HepG2 (cell line): Measurements from ENCODE around the gene FOLR1. TPM values are rescaled to one million over a fixed set of nuclear protein-coding genes. Genes with fewer than 3 reads are reported as not detected.

Experiments
- ATAC-seq: fragments of 200-7000 bp; cut with Tn5 transposase; 3 replicates; pipeline ENCODE4 v1.9.1; 2020; ENCODE audit warnings: mild to moderate bottlenecking, moderate library complexity
- BruUV-seq: library from RNA; stranded (reverse); fragments of 400-500 nt; replicated peaks from 2 replicates; lab custom pipeline; 2021; lab: Mats Ljungman, UMichigan
- CTCF ChIA-PET: fragments of 300-600 bp; formaldehyde crosslinking; extraction: SDS; loops from one replicate; lab custom pipeline; 2021; ENCODE audit warnings: low total read pairs, inconsistent platforms, low intra/inter-chr PET ratio; lab: Yijun Ruan, JAX
- POLR2A ChIA-PET: fragments of 350-600 bp; sonication (Branson Sonifier 250); formaldehyde crosslinking; loops from one replicate; lab custom pipeline; 2020; ENCODE audit warnings: antibody characterized with exemption, inconsistent platforms; lab: Yijun Ruan, JAX
- DNase-seq: peaks from one replicate; pipeline ENCODE4 v3.0.0-alpha.2; 2015; ENCODE audit warnings: low spot score
- FAIRE-seq: peaks from 3 replicates; lab custom pipeline; 2011; peaks lifted over from hg19 to GRCh38; lab: Jason Lieb, UNC
- H2AFZ ChIP-seq: one replicate; pipeline ENCODE4 v1.6.1; 2011; ENCODE audit warnings: low read length, inconsistent platforms
- H3K27ac ChIP-seq: fragments of 300-600 bp; 3 replicates; pipeline ENCODE4 v1.8.0; 2011; ENCODE audit warnings: mixed run types, mild to moderate bottlenecking, mixed read lengths, low read length, inconsistent platforms; ENCODE audit not compliant: insufficient read depth; ENCODE audit errors: extremely low read length
- H3K27me3 ChIP-seq, 2 experiments: fragments of 200-600 bp in 1 of 2; 2 replicates in 1 of 2; 3 replicates in 1 of 2; pipeline versions ENCODE4 v1.6.0 to v1.8.0; 2011; ENCODE audit warnings: low read length in 2 of 2, mild to moderate bottlenecking in 2 of 2, moderate library complexity in 2 of 2, inconsistent platforms in 1 of 2; ENCODE audit not compliant: insufficient read depth in 2 of 2, control insufficient read depth in 1 of 2
- H3K36me3 ChIP-seq, 2 experiments: fragments of 200-600 bp in 1 of 2; replicated peaks in 1 of 2; 2 replicates in 1 of 2; 3 replicates in 1 of 2; pipeline versions ENCODE4 v1.5.1 to v1.8.0; 2011; ENCODE audit warnings: low read length in 2 of 2, inconsistent platforms in 1 of 2; ENCODE audit not compliant: insufficient read depth in 2 of 2, control insufficient read depth in 1 of 2
- H3K4me1 ChIP-seq: 2 replicates; pipeline ENCODE4 v1.5.1; 2012; ENCODE audit warnings: low read length, inconsistent platforms; ENCODE audit not compliant: insufficient read depth
- H3K4me2 ChIP-seq: 2 replicates; pipeline ENCODE4 v1.6.0; 2011; ENCODE audit warnings: low read depth, low read length, inconsistent platforms
- H3K4me3 ChIP-seq, 3 experiments: fragments of 200-600 bp in 1 of 3; sonication (generic), shearing (Covaris generic) in 1 of 3; replicated peaks in 1 of 3; 2 replicates each; pipeline ENCODE4 v1.5.1; 2011 to 2016; ENCODE audit warnings: low read length in 3 of 3, inconsistent platforms in 2 of 3, low read depth in 2 of 3, mild to moderate bottlenecking in 2 of 3, control low read depth in 1 of 3, mixed read lengths in 1 of 3; ENCODE audit not compliant: insufficient read depth in 1 of 3
- H3K79me2 ChIP-seq: one replicate; pipeline ENCODE4 v1.6.1; 2011; ENCODE audit warnings: low read length, inconsistent platforms; ENCODE audit not compliant: insufficient read depth
- H3K9ac ChIP-seq: 2 replicates; pipeline ENCODE4 v1.6.0; 2011; ENCODE audit warnings: mild to moderate bottlenecking, low read depth, low read length, inconsistent platforms; ENCODE audit not compliant: insufficient read depth
- H3K9me3 ChIP-seq: 2 replicates; pipeline ENCODE4 v1.5.1; 2012; ENCODE audit warnings: mild to moderate bottlenecking, low read length
- H4K20me1 ChIP-seq: 2 replicates; pipeline ENCODE4 v1.6.0; 2011; ENCODE audit warnings: inconsistent platforms, mild to moderate bottlenecking, low read length, moderate library complexity; ENCODE audit not compliant: insufficient read depth
- AGO2 ChIP-seq: fragments of 200-400 bp; formaldehyde crosslinking; optimal IDR thresholded peaks from 2 replicates; pipeline ENCODE3; 2017; ENCODE audit warnings: mild to moderate bottlenecking, low read depth, low read length, moderate library complexity
- HES4 ChIP-seq: sonication (generic); formaldehyde crosslinking; IDR thresholded peaks from 2 replicates; pipeline ENCODE4 v1.9.0; 2021; ENCODE audit warnings: mild to moderate bottlenecking, missing genetic modification reagents, borderline replicate concordance
- PHB2 ChIP-seq: fragments of 450-650 bp; IDR thresholded peaks from 2 replicates; pipeline ENCODE4 v1.6.1; 2018; ENCODE audit not compliant: partially characterized antibody
- YEATS2 ChIP-seq: sonication (generic); formaldehyde crosslinking; IDR thresholded peaks from 2 replicates; pipeline ENCODE4 v1.4.0; 2020; ENCODE audit warnings: missing genetic modification reagents, borderline replicate concordance
- ZNF101 ChIP-seq: sonication (generic); formaldehyde crosslinking; IDR thresholded peaks from 2 replicates; pipeline ENCODE4 v1.4.0; 2020; ENCODE audit warnings: mild to moderate bottlenecking, low read depth, missing genetic modification reagents, borderline replicate concordance
- ZNF333 ChIP-seq: sonication (generic); formaldehyde crosslinking; IDR thresholded peaks from 2 replicates; pipeline ENCODE4 v1.4.0; 2020; ENCODE audit warnings: mild to moderate bottlenecking, missing genetic modification reagents, borderline replicate concordance
- WGBS: methylation state at CpG from one replicate; pipeline ENCODE4 v1.1.6; 2017; ENCODE audit warnings: low lambda C conversion rate; 5-methylcytosine and 5-hydroxymethylcytosine counted together
- in situ Hi-C: cut with HindIII; loops from 2 replicates; pipeline ENCODE4 v1.10.0; 2017; ENCODE audit warnings: low pct_unique_long_range_greater_than_20kb; ENCODE audit not compliant: extremely low pct_ligation_motif_present
- intact Hi-C: fragments of 100-400 bp; cut with micrococcal nuclease; formaldehyde crosslinking; loops from one replicate; pipeline ENCODE4 v1.10.0; 2022; ENCODE audit not compliant: unreplicated experiment
- polyA plus RNA-seq, 8 experiments: library from polyadenylated mRNA; depleted of rRNA in 3 of 8; stranded (reverse) in 7 of 8; unstranded in 1 of 8; fragments of >200 nt; fragmentation: Illumina TruSeq in 4 of 8; extraction: Trizol in 4 of 8; gene quantifications; 2 replicates each; pipeline versions ENCODE4 v1.2.1 to v1.2.3, GENCODE V29; 2011 to 2016; ENCODE audit warnings: low read depth in 4 of 8, missing spikeins in 1 of 8, mixed read lengths in 1 of 8; ENCODE audit not compliant: insufficient read depth in 1 of 8
- total RNA-seq, 5 experiments: library from RNA; depleted of rRNA; stranded (reverse); fragments of >200 nt; fragmentation: Illumina TruSeq; extraction: Trizol; gene quantifications; 2 replicates each; pipeline ENCODE4 v1.2.3, GENCODE V29; 2016; ENCODE audit warnings: low read depth in 1 of 5
- TF ChIP-seq, protein P1 (sequence below): fragments of 450-650 bp; IDR thresholded peaks from 2 replicates; pipeline ENCODE4 v1.6.1; 2017; ENCODE audit warnings: mild to moderate bottlenecking
- TF ChIP-seq, protein P2 (sequence below): sonication (generic); formaldehyde crosslinking; IDR thresholded peaks from 2 replicates; pipeline ENCODE4 v1.4.0; 2020; ENCODE audit warnings: mild to moderate bottlenecking, missing genetic modification reagents, borderline replicate concordance

Gene FOLR1
- total and polyA plus RNA-seq, 2 of the 13 experiments (the other 11 are each of a cell fraction or from before 2014, with no cell fraction given) = 0.20 TPM; not detected in 1

DNA sequence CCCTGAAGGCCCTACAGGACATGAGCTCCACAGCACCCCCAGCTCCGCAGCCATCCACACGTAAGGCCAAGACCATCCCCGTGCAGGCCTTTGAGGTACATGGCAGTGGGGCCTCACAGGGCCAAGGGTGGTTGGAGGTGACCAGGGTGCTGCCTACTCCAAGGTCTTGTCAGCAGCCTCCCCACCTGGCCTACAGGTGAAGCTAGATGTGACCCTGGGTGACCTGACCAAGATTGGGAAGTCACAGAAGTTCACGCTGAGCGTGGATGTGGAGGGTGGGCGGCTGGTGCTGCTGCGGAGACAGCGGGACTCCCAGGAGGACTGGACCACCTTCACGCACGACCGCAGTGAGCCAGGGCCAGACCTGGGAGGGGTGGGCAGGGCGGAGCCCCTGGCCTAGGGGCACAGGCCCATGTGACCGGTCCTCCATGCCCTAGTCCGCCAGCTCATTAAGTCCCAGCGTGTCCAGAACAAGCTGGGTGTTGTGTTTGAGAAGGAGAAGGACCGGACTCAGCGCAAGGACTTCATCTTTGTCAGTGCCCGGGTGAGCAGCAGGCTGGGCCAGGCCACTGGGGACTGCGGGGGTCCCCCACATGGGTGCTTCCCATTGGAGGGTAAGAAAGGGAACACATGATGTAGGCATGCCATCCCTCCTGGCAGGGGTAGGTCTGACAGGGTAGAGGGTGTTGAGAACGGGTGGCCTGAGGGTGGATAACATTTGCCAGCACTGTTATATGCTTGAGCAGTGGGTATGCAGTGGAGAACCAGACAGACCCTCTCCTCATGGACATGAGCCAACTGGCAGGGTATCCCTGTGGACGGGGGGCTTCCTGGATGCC, 38.2 kb downstream of the FOLR1 start:
- 94% methylated on average over 10 of the region's 21 CpGs for whole genome bisulfite sequencing
- Histone ChIP-seq H4K20me1 (no peaks in the 10 kb centered on the region), H3K9me3 (no peaks in the 10 kb centered on the region), H3K27me3 (no peaks in the 10 kb centered on the region), H3K27ac (no peak overlapping the region), H2AFZ (no peak overlapping the region), H3K4me1 (peaks cover 17% of the 10 kb centered on the region), H3K9ac (no peak overlapping the region), H3K4me3 (no peak overlapping the region), H3K79me2 (peaks cover 6% of the 10 kb centered on the region), H3K4me2 (no peak overlapping the region), H3K36me3 (peaks cover 16 to 56% of the 10 kb centered on the region in 2 experiments; a peak in 4 of 5 replicates)
- no peak for DNase-seq
- in situ Hi-C loops (no loop called here), intact Hi-C loops (no loop called here)
- no TSS peak for BruUV-seq
- peak; percentile 30 for TF ChIP-seq AGO2
- TF ChIP-seq YEATS2 (CRISPR knock-in tag) = no peak
- POLR2A ChIA-PET = no interaction called here
- ATAC-seq = no peak
- CTCF ChIA-PET = no interaction called here
- FAIRE-seq = no peak

DNA sequence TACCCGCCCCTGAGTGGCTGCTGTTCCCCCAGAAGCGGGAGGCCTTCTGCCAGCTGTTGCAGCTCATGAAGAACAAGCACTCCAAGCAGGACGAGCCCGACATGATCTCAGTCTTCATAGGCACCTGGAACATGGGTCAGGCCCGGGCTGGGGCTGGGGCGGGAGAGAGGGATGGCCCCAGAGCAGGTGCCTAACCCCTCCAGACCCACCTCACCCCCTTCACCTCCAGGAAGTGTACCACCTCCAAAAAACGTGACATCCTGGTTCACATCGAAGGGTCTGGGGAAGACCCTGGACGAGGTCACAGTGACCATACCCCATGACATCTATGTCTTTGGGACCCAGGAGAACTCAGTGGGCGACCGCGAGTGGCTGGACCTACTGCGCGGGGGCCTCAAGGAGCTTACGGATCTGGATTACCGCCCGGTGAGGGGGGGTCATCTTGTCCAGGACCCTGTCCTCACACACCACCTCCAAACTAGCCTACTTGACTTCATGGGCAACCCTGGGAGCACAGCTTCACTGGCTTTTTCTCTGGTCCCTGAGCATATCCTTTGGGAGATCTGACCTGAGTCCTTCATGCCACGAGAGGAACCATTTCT, 38.9 kb downstream of the FOLR1 start:
- H3K4me1 ChIP-seq = peaks cover 11% of the 10 kb centered on the region
- POLR2A ChIA-PET = no interaction called here
- intact Hi-C loops (no loop called here), in situ Hi-C loops (no loop called here)
- no peaks in the 10 kb centered on the region for H4K20me1 ChIP-seq
- no TSS peak for BruUV-seq
- ATAC-seq (no peak), FAIRE-seq (no peak), DNase-seq (no peak)
- no peaks in the 10 kb centered on the region for H3K9me3 ChIP-seq
- peaks cover 18 to 58% of the 10 kb centered on the region in 2 experiments; a peak in 4 of 5 replicates for H3K36me3 ChIP-seq
- H3K4me3 ChIP-seq = no peak overlapping the region
- no peaks in the 10 kb centered on the region for H3K79me2 ChIP-seq
- 97% methylated on average over 8 of the region's 18 CpGs for WGBS
- H3K27me3 ChIP-seq = no peaks in the 10 kb centered on the region
- H3K9ac ChIP-seq = no peak overlapping the region
- H3K4me2 ChIP-seq = no peak overlapping the region
- CTCF ChIA-PET = no interaction called here
- no peak overlapping the region for H2AFZ ChIP-seq
- no peak overlapping the region for H3K27ac ChIP-seq
- no peak for TF ChIP-seq PHB2
- TF ChIP-seq ZNF101 (CRISPR knock-in tag) = no peak
- TF ChIP-seq, protein P1, sequence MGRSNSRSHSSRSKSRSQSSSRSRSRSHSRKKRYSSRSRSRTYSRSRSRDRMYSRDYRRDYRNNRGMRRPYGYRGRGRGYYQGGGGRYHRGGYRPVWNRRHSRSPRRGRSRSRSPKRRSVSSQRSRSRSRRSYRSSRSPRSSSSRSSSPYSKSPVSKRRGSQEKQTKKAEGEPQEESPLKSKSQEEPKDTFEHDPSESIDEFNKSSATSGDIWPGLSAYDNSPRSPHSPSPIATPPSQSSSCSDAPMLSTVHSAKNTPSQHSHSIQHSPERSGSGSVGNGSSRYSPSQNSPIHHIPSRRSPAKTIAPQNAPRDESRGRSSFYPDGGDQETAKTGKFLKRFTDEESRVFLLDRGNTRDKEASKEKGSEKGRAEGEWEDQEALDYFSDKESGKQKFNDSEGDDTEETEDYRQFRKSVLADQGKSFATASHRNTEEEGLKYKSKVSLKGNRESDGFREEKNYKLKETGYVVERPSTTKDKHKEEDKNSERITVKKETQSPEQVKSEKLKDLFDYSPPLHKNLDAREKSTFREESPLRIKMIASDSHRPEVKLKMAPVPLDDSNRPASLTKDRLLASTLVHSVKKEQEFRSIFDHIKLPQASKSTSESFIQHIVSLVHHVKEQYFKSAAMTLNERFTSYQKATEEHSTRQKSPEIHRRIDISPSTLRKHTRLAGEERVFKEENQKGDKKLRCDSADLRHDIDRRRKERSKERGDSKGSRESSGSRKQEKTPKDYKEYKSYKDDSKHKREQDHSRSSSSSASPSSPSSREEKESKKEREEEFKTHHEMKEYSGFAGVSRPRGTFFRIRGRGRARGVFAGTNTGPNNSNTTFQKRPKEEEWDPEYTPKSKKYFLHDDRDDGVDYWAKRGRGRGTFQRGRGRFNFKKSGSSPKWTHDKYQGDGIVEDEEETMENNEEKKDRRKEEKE = no peak
- no peak for TF ChIP-seq HES4 (CRISPR knock-in tag)
- TF ChIP-seq, protein P2, sequence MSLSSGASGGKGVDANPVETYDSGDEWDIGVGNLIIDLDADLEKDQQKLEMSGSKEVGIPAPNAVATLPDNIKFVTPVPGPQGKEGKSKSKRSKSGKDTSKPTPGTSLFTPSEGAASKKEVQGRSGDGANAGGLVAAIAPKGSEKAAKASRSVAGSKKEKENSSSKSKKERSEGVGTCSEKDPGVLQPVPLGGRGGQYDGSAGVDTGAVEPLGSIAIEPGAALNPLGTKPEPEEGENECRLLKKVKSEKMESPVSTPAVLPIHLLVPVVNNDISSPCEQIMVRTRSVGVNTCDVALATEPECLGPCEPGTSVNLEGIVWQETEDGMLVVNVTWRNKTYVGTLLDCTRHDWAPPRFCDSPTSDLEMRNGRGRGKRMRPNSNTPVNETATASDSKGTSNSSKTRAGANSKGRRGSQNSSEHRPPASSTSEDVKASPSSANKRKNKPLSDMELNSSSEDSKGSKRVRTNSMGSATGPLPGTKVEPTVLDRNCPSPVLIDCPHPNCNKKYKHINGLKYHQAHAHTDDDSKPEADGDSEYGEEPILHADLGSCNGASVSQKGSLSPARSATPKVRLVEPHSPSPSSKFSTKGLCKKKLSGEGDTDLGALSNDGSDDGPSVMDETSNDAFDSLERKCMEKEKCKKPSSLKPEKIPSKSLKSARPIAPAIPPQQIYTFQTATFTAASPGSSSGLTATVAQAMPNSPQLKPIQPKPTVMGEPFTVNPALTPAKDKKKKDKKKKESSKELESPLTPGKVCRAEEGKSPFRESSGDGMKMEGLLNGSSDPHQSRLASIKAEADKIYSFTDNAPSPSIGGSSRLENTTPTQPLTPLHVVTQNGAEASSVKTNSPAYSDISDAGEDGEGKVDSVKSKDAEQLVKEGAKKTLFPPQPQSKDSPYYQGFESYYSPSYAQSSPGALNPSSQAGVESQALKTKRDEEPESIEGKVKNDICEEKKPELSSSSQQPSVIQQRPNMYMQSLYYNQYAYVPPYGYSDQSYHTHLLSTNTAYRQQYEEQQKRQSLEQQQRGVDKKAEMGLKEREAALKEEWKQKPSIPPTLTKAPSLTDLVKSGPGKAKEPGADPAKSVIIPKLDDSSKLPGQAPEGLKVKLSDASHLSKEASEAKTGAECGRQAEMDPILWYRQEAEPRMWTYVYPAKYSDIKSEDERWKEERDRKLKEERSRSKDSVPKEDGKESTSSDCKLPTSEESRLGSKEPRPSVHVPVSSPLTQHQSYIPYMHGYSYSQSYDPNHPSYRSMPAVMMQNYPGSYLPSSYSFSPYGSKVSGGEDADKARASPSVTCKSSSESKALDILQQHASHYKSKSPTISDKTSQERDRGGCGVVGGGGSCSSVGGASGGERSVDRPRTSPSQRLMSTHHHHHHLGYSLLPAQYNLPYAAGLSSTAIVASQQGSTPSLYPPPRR (CRISPR knock-in tag) = no peak
- TF ChIP-seq ZNF333 (CRISPR knock-in tag) = no peak
